IPS DF 6.9 (cell line): ENCODE data around the gene CRB2.

Experiments used
- DNase-seq: peaks from one replicate; pipeline ENCODE4 v3.0.0-alpha.2; 2013; ENCODE audit warnings: low read depth, low spot score
- H3K27ac ChIP-seq: one replicate; pipeline ENCODE4 v1.5.1; 2013; ENCODE audit warnings: low read length, control low read depth
- H3K27me3 ChIP-seq: 2 replicates; pipeline ENCODE4 v1.6.1; 2013; ENCODE audit warnings: mild to moderate bottlenecking, low read length; ENCODE audit not compliant: control insufficient read depth, insufficient read depth
- H3K36me3 ChIP-seq: 2 replicates; pipeline ENCODE4 v1.6.1; 2013; ENCODE audit warnings: low read length; ENCODE audit not compliant: control insufficient read depth, insufficient read depth
- H3K4me1 ChIP-seq: 2 replicates; pipeline ENCODE4 v1.6.1; 2013; ENCODE audit warnings: low read length; ENCODE audit not compliant: control insufficient read depth, insufficient read depth
- H3K4me3 ChIP-seq: 2 replicates; pipeline ENCODE4 v1.5.1; 2013; ENCODE audit warnings: mild to moderate bottlenecking, low read length
- H3K9me3 ChIP-seq: 2 replicates; pipeline ENCODE4 v1.6.1; 2013; ENCODE audit warnings: low read length, inconsistent platforms; ENCODE audit not compliant: control insufficient read depth, insufficient read depth
- WGBS: extraction: QIAGEN DNeasy Blood & Tissue Kit; methylation state at CpG from one replicate; pipeline ENCODE4 v1.1.7; 2013; ENCODE audit warnings: mixed read lengths, missing lambda C conversion rate; ENCODE audit not compliant: insufficient read length, insufficient coverage; 5-methylcytosine and 5-hydroxymethylcytosine counted together

The CRB2 gene

GRCh38 chr9:123319541-123320339 is 36.3 kb upstream of the CRB2 start:
- Histone ChIP-seq H3K4me1 (no peaks in the 10 kb centered on the region), H3K27ac (no peak overlapping the region), H3K9me3 (no peaks in the 10 kb centered on the region), H3K27me3 (no peaks in the 10 kb centered on the region), H3K36me3 (no peaks in the 10 kb centered on the region), H3K4me3 (no peak overlapping the region)
- no peak for DNase-seq
- no CpG with 5 or more reads among the region's 14 CpGs for WGBS

- DNase-seq, result no peak
- Histone ChIP-seq H3K27me3 (no peaks in the 10 kb centered on the region), H3K4me1 (no peaks in the 10 kb centered on the region), H3K27ac (no peak overlapping the region), H3K9me3 (no peaks in the 10 kb centered on the region), H3K4me3 (no peak overlapping the region), H3K36me3 (no peaks in the 10 kb centered on the region)
- no CpG with 5 or more reads among the region's 5 CpGs for WGBS
These were observed 35.2 kb upstream of the CRB2 start for GRCh38 chr9:123320814-123321213.

- Histone ChIP-seq H3K27ac (no peak overlapping the region), H3K36me3 (no peaks in the 10 kb centered on the region), H3K4me1 (no peaks in the 10 kb centered on the region), H3K27me3 (no peaks in the 10 kb centered on the region), H3K9me3 (no peaks in the 10 kb centered on the region), H3K4me3 (no peak overlapping the region)
- WGBS, result no CpG with 5 or more reads among the region's 7 CpGs
- no peak for DNase-seq
These were observed 34.3 kb upstream of the CRB2 start for GRCh38 chr9:123321616-123322272.

GRCh38 chr9:123322273-123323195 is 33.5 kb upstream of the CRB2 start:
- no peaks in the 10 kb centered on the region for H3K27me3 ChIP-seq
- DNase-seq, result no peak
- no CpG with 5 or more reads among the region's 11 CpGs for WGBS
- H3K4me3 ChIP-seq, result no peak overlapping the region
- no peaks in the 10 kb centered on the region for H3K4me1 ChIP-seq
- H3K36me3 ChIP-seq, result no peaks in the 10 kb centered on the region
- no peaks in the 10 kb centered on the region for H3K9me3 ChIP-seq
- H3K27ac ChIP-seq, result no peak overlapping the region

GRCh38 chr9:123323196-123324013 is 32.6 kb upstream of the CRB2 start:
- Histone ChIP-seq H3K9me3 (no peaks in the 10 kb centered on the region), H3K27me3 (no peaks in the 10 kb centered on the region), H3K4me1 (peaks cover 2% of the 10 kb centered on the region; the same call in 1 of the 2 replicates), H3K4me3 (no peak overlapping the region), H3K27ac (no peak overlapping the region), H3K36me3 (no peaks in the 10 kb centered on the region)
- no CpG with 5 or more reads among the region's 13 CpGs for WGBS
- DNase-seq, result no peak

GRCh38 chr9:123324767-123325183 is 31.2 kb upstream of the CRB2 start:
- no peak for DNase-seq
- H3K27me3 ChIP-seq, result no peaks in the 10 kb centered on the region
- WGBS, result no CpG with 5 or more reads among the region's 10 CpGs
- H3K9me3 ChIP-seq, result no peaks in the 10 kb centered on the region
- H3K4me3 ChIP-seq, result no peak overlapping the region
- H3K4me1 ChIP-seq, result peaks cover 2% of the 10 kb centered on the region; the same call in 1 of the 2 replicates
- H3K36me3 ChIP-seq, result no peaks in the 10 kb centered on the region
- no peak overlapping the region for H3K27ac ChIP-seq

GRCh38 chr9:123326187-123326586 is 29.8 kb upstream of the CRB2 start:
- Histone ChIP-seq H3K27me3 (no peaks in the 10 kb centered on the region), H3K9me3 (no peaks in the 10 kb centered on the region), H3K4me3 (no peak overlapping the region), H3K27ac (no peak overlapping the region), H3K4me1 (peaks cover 2% of the 10 kb centered on the region; the same call in 1 of the 2 replicates), H3K36me3 (no peaks in the 10 kb centered on the region)
- WGBS, result no CpG with 5 or more reads among the region's 6 CpGs
- no peak for DNase-seq

GRCh38 chr9:123326662-123327093 is 29.3 kb upstream of the CRB2 start:
- peaks cover 2% of the 10 kb centered on the region; the same call in 1 of the 2 replicates for H3K4me1 ChIP-seq
- no peak for DNase-seq
- H3K4me3 ChIP-seq, result no peak overlapping the region
- no peaks in the 10 kb centered on the region for H3K36me3 ChIP-seq
- no CpG with 5 or more reads among the region's 5 CpGs for WGBS
- no peaks in the 10 kb centered on the region for H3K9me3 ChIP-seq
- no peak overlapping the region for H3K27ac ChIP-seq
- no peaks in the 10 kb centered on the region for H3K27me3 ChIP-seq

- no peak for DNase-seq
- WGBS, result no CpG with 5 or more reads among the region's 8 CpGs
- H3K9me3 ChIP-seq, result no peaks in the 10 kb centered on the region
- no peaks in the 10 kb centered on the region for H3K27me3 ChIP-seq
- no peaks in the 10 kb centered on the region for H3K36me3 ChIP-seq
- H3K4me3 ChIP-seq, result no peak overlapping the region
- peaks cover 2% of the 10 kb centered on the region; the same call in 1 of the 2 replicates for H3K4me1 ChIP-seq
- H3K27ac ChIP-seq, result no peak overlapping the region
These were observed 28.3 kb upstream of the CRB2 start for GRCh38 chr9:123327697-123328100.
